ENCODE measurements around the gene MACROH2A1. TPM values are rescaled to one million over a fixed set of nuclear protein-coding genes. Genes with fewer than 3 reads are reported as not detected.

Gene MACROH2A1
- polyA plus RNA-seq, 1 donor: 99.9 TPM

DNA sequence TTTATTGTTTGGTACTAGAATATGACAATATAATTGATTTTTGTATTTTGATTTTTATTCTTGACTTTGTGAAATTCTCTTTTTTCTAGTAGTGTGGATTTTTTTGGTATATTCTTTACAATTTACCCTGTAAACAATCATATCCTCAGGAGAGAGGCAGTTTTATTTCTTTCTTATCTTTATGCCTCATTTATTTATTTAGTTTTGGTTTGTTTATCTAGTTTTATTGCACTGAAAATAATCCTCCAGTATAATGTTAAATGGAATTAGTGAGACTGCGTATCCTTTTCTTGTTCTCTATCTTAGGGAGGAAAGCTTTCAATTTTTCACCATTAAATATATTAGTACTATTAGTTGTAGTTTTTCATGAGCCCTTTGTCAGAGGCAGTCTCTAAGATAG lies 109.4 kb downstream of the MACROH2A1 start:
- no peak for DNase-seq (ENCODE audit: low read depth)

DNA sequence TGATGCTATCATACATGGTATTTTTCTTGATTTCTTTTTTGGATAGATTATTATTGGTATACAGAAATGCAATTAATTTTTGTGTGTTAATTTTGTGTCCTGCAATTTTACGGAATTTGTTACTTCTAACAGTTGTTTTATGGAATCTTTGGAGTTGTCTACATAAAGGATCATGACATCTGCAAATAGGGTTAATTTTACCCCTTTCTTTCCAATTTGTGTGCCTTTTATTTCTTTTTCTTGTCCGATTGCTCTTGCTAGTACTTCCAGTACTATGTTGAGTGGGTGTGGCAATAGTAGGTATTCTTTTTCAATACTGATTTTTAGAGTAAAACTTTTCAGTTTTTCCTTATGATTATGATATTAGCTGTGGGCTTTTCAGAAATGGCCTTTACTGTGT lies 111.5 kb downstream of the MACROH2A1 start:
- DNase-seq (ENCODE audit: low read depth): no peak

Other genes with a start within 250 kb of the MACROH2A1 start
- 0.10 TPM for gene DCANP1, start 48.1 kb upstream of the MACROH2A1 start, polyA plus RNA-seq (ENCODE audit: insufficient read length)
- 0.23 TPM for gene TIFAB, start 53.1 kb upstream of the MACROH2A1 start, polyA plus RNA-seq (ENCODE audit: insufficient read length)
- gene NEUROG1, start 136.7 kb upstream of the MACROH2A1 start, polyA plus RNA-seq (ENCODE audit: insufficient read length): not detected
- gene CXCL14, start 179.8 kb upstream of the MACROH2A1 start, polyA plus RNA-seq (ENCODE audit: insufficient read length): 27.8 TPM